PC-3 (cell line): ENCODE data around the gene SLC44A2. TPM values are rescaled to one million over a fixed set of nuclear protein-coding genes. Genes with fewer than 3 reads are reported as not detected.

ENCODE experiments used
- ATAC-seq: fragments of 200-7000 bp; cut with Tn5 transposase; 2 replicates; pipeline ENCODE4 v1.9.1; 2020; ENCODE audit warnings: mild to moderate bottlenecking, moderate library complexity
- BruUV-seq: library from RNA; stranded (reverse); fragments of 400-500 nt; replicated peaks from 2 replicates; lab custom pipeline; 2021; lab: Mats Ljungman, UMichigan
- CTCF ChIA-PET: fragments of 300-600 bp; sonication (Branson Sonifier 250); formaldehyde crosslinking; loops from one replicate; lab custom pipeline; 2022; ENCODE audit warnings: antibody characterized with exemption; lab: Charles Lee
- POLR2A ChIA-PET: fragments of 300-600 bp; sonication (Branson Sonifier 250); formaldehyde crosslinking; loops from one replicate; lab custom pipeline; 2022; ENCODE audit warnings: antibody characterized with exemption; ENCODE audit not compliant: unreplicated experiment; lab: Charles Lee
- DNase-seq: peaks from one replicate; pipeline ENCODE4 v3.0.0-alpha.2; 2015
- H2AFZ ChIP-seq: fragments of 300-600 bp; sonication (generic); 2 replicates; pipeline ENCODE4 v1.6.0; 2016; ENCODE audit warnings: antibody characterized with exemption, low read length
- H3F3A ChIP-seq: fragments of 300-600 bp; sonication (generic); one replicate; pipeline ENCODE4 v1.6.0; 2017; ENCODE audit warnings: antibody characterized with exemption, low read length, control low read depth, mild to moderate bottlenecking; ENCODE audit not compliant: unreplicated experiment
- H3K27ac ChIP-seq: fragments of 300-600 bp; sonication (generic); 2 replicates; pipeline ENCODE4 v1.5.1; 2016; ENCODE audit warnings: mild to moderate bottlenecking, low read length
- H3K27me3 ChIP-seq: fragments of 300-600 bp; sonication (generic); 2 replicates; pipeline ENCODE4 v1.6.1; 2016; ENCODE audit warnings: low read length, mixed read lengths
- H3K36me3 ChIP-seq: fragments of 300-600 bp; sonication (generic); 2 replicates; pipeline ENCODE4 v1.6.1; 2016; ENCODE audit warnings: low read depth, mixed run types, low read length, mixed read lengths
- H3K4me1 ChIP-seq: fragments of 300-600 bp; sonication (generic); 2 replicates; pipeline ENCODE4 v1.5.1; 2016; ENCODE audit warnings: low read length; ENCODE audit not compliant: insufficient read depth
- H3K4me2 ChIP-seq: fragments of 300-600 bp; sonication (generic); 2 replicates; pipeline ENCODE4 v1.6.0; 2016; ENCODE audit warnings: low read length
- H3K4me3 ChIP-seq: fragments of 300-600 bp; sonication (generic); 2 replicates; pipeline ENCODE4 v1.5.1; 2016; ENCODE audit warnings: mild to moderate bottlenecking, low read length, mixed read lengths
- H3K79me2 ChIP-seq: fragments of 300-600 bp; sonication (generic); 2 replicates; pipeline ENCODE4 v1.6.1; 2017; ENCODE audit warnings: low read length, mixed read lengths
- H3K9ac ChIP-seq: fragments of 300-600 bp; sonication (generic); 2 replicates; pipeline ENCODE4 v1.6.0; 2016; ENCODE audit warnings: mild to moderate bottlenecking, low read length
- H3K9me2 ChIP-seq: fragments of 300-600 bp; sonication (generic); replicated peaks from 2 replicates; pipeline ENCODE4 v1.6.1; 2016; ENCODE audit warnings: mixed run types, low read length, mixed read lengths
- H3K9me3 ChIP-seq: fragments of 300-600 bp; sonication (generic); 2 replicates; pipeline ENCODE4 v1.6.1; 2016; ENCODE audit warnings: low read length, mixed read lengths
- H4K20me1 ChIP-seq: fragments of 300-600 bp; sonication (generic); 2 replicates; pipeline ENCODE4 v1.6.1; 2016; ENCODE audit warnings: low read length, mixed read lengths
- EZH2 ChIP-seq: fragments of 300-600 bp; sonication (generic); IDR thresholded peaks from one replicate; pipeline ENCODE4 v1.6.1; 2017; ENCODE audit warnings: antibody characterized with exemption, mild to moderate bottlenecking, low read length; ENCODE audit not compliant: unreplicated experiment
- EZH2phosphoT487 ChIP-seq: fragments of 300-600 bp; sonication (generic); IDR thresholded peaks from 2 replicates; pipeline ENCODE4 v1.6.1; 2018; ENCODE audit warnings: mild to moderate bottlenecking, antibody characterized with exemption, low read length, borderline replicate concordance
- intact Hi-C: fragments of 100-400 bp; cut with micrococcal nuclease; formaldehyde crosslinking; loops from 2 replicates; pipeline ENCODE4 v1.9.0; 2023
- total RNA-seq: library from RNA; depleted of rRNA; stranded (reverse); fragments of >200 nt; gene quantifications from 2 replicates; pipeline ENCODE4 v1.2.3, GENCODE V29; 2014
- TF ChIP-seq, protein P1 (sequence below): fragments of 300-600 bp; sonication (generic); conservative IDR thresholded peaks from 2 replicates; pipeline ENCODE4 v1.5.1; 2017; ENCODE audit warnings: antibody characterized with exemption, low read depth, mild to moderate bottlenecking, low read length

SLC44A2 gene
- total RNA-seq, 1 experiment from 2014 or later = 63.9 TPM

DNA sequence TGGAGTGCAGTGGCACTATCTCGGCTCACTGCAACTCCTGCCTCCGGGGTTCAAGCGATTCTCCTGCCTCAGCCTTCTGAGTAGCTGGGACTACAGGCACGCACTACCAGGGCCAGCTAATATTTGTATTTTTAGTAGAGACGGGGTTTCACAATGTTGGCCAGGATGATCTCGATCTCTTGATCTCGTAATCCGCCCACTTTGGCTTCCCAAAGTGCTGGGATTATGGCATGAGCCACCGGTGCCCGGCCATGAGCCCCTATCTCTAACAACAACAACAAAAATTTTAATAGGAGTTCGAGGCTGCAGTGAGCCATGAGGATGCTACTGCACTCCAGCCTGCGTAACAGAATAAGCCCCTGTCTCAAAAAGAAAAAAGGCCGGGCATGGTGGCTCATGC lies 43.3 kb upstream of the SLC44A2 start:
- peaks cover 7% of the 10 kb centered on the region; the same call in 1 of the 2 replicates for H3K27me3 ChIP-seq
- H3F3A ChIP-seq = no peaks in the 10 kb centered on the region
- no peaks in the 10 kb centered on the region for H3K9me3 ChIP-seq
- H2AFZ ChIP-seq = no peak overlapping the region
- H3K27ac ChIP-seq = no peak overlapping the region
- ATAC-seq = no peak
- DNase-seq = no peak
- H3K9ac ChIP-seq = no peak overlapping the region
- CTCF ChIA-PET = interaction anchor here (1.6 to 3.8 kb wide), 2 partner anchors 62 to 118 kb away, joined by 17 to 90 read pairs; no protein-coding TSS in a partner anchor
- no peak for TF ChIP-seq EZH2phosphoT487
- TF ChIP-seq, protein P1, sequence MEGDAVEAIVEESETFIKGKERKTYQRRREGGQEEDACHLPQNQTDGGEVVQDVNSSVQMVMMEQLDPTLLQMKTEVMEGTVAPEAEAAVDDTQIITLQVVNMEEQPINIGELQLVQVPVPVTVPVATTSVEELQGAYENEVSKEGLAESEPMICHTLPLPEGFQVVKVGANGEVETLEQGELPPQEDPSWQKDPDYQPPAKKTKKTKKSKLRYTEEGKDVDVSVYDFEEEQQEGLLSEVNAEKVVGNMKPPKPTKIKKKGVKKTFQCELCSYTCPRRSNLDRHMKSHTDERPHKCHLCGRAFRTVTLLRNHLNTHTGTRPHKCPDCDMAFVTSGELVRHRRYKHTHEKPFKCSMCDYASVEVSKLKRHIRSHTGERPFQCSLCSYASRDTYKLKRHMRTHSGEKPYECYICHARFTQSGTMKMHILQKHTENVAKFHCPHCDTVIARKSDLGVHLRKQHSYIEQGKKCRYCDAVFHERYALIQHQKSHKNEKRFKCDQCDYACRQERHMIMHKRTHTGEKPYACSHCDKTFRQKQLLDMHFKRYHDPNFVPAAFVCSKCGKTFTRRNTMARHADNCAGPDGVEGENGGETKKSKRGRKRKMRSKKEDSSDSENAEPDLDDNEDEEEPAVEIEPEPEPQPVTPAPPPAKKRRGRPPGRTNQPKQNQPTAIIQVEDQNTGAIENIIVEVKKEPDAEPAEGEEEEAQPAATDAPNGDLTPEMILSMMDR = no peak
- no peaks in the 10 kb centered on the region for H3K79me2 ChIP-seq
- BruUV-seq = no TSS peak
- no peaks in the 10 kb centered on the region for H3K4me1 ChIP-seq
- H3K4me3 ChIP-seq = no peak overlapping the region
- no peaks in the 10 kb centered on the region; the same call in 1 of the 2 replicates for H3K36me3 ChIP-seq
- no peak overlapping the region for H3K4me2 ChIP-seq
- POLR2A ChIA-PET = no interaction called here
- no peaks in the 10 kb centered on the region for H4K20me1 ChIP-seq
- intact Hi-C loops = no loop called here
- H3K9me2 ChIP-seq = no peaks in the 10 kb centered on the region

DNA sequence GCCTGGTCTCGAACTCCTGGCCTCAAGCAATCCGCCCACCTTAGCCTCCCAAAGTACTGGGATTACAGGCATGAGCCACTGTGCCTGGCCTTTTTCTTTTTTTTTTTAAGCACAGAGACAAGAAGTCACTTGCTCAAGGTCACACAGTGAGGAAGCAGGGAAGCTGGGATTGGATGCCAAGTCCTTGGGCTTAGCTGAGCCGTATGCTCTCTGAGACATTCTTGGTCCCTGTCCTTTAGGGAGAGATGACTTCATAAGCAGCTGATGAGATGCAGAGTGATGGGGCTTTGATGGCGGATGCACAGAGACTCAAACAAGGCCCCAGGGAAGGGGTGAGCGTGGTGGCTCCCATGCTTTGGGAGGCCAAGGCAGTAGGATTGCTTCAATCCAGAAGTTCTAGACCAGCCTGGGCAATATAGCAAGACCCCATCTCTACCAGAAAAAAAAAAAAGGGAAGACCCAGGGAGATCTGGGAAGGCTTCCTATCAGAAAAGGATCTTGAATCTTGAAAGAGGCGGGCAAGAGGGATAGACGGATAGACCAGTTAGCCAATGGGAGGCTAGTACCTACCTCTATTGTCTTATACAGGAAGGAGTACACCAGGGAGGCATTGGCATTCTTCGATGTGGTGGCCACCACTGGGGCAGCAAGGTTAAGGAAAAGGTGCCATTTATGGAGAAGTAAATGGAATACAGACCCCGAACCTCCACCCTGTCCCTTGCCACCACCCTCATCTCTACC lies 42.1 kb upstream of the SLC44A2 start:
- Histone ChIP-seq H3K4me2 (no peak overlapping the region), H3K36me3 (no peaks in the 10 kb centered on the region; the same call in 1 of the 2 replicates), H3K27ac (no peak overlapping the region), H3K79me2 (no peaks in the 10 kb centered on the region), H3K27me3 (peaks cover 16% of the 10 kb centered on the region; the same call in 1 of the 2 replicates), H3K9me3 (no peaks in the 10 kb centered on the region), H4K20me1 (no peaks in the 10 kb centered on the region), H3F3A (no peaks in the 10 kb centered on the region), H3K4me1 (no peaks in the 10 kb centered on the region), H3K9me2 (no peaks in the 10 kb centered on the region), H2AFZ (no peak overlapping the region), H3K4me3 (no peak overlapping the region), H3K9ac (no peak overlapping the region)
- BruUV-seq = no TSS peak
- ATAC-seq (no peak), DNase-seq (no peak)
- TF ChIP-seq EZH2phosphoT487 (no peak), EZH2 (no peak)
- TF ChIP-seq, protein P1 = no peak
- POLR2A ChIA-PET = no interaction called here
- intact Hi-C loops = no loop called here
- CTCF ChIA-PET = interaction anchor here (0.6 to 3.8 kb wide), 3 partner anchors 34 to 103 kb away, joined by 4 to 90 read pairs (median 4); no protein-coding TSS in a partner anchor

DNA sequence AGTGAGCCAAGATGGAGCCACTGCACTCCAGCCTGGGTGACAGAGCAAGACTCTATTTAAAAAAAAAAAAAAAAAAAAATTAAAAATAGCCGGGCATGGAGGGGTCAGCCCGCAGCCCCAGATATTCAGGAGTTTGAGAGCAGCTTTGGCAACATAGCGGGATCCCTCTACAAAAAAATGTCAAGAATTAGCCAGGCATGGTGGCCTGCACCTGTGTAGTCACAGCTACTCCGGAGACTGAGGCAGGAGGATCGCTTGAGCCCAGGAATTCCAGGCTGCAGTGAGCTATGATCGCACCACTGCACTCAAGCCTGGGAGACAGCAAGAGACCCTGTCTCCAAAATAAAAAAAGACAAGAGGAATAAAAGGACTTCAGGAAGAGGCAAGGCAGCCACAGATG lies 39.0 kb upstream of the SLC44A2 start:
- no peaks in the 10 kb centered on the region for H4K20me1 ChIP-seq
- peak overlapping the region; percentile 72; the same call in 1 of the 2 replicates for H3K9ac ChIP-seq
- DNase-seq (no peak), ATAC-seq (no peak)
- H3K9me3 ChIP-seq = no peaks in the 10 kb centered on the region
- H3K27ac ChIP-seq = no peak overlapping the region
- no TSS peak for BruUV-seq
- no peak for TF ChIP-seq EZH2phosphoT487
- TF ChIP-seq, protein P1 = no peak
- no peak for TF ChIP-seq EZH2
- H3K79me2 ChIP-seq = no peaks in the 10 kb centered on the region
- no peaks in the 10 kb centered on the region for H3F3A ChIP-seq
- peaks cover 16% of the 10 kb centered on the region; the same call in 1 of the 2 replicates for H3K27me3 ChIP-seq
- H3K4me2 ChIP-seq = peak overlapping the region; percentile 76
- ChIA-PET CTCF (no interaction called here), POLR2A (no interaction called here)
- H3K36me3 ChIP-seq = no peaks in the 10 kb centered on the region
- peak overlapping the region; percentile 76; the same call in 1 of the 2 replicates for H2AFZ ChIP-seq
- no peaks in the 10 kb centered on the region for H3K4me1 ChIP-seq
- no peaks in the 10 kb centered on the region for H3K9me2 ChIP-seq
- peak overlapping the region; percentile 82 for H3K4me3 ChIP-seq
- intact Hi-C loops = no loop called here
